K562 (cell line): ENCODE data around the gene FGF22. TPM values are rescaled to one million over a fixed set of nuclear protein-coding genes. Genes with fewer than 3 reads are reported as not detected.
A peak's percentile ranks its signal among the peaks of the same experiment; 100 is the strongest.

Source experiments
- ATAC-seq: fragments of 200-7000 bp; cut with Tn5 transposase; 3 replicates; pipeline ENCODE4 v1.9.1; 2020; ENCODE audit warnings: moderate library complexity
- BruUV-seq: library from RNA; stranded (reverse); fragments of 400-500 nt; replicated peaks from 2 replicates; lab custom pipeline; 2021; lab: Mats Ljungman, UMichigan
- CTCF ChIA-PET: fragments of 300-600 bp; formaldehyde crosslinking; extraction: SDS; loops from one replicate; lab custom pipeline; 2021; ENCODE audit warnings: low intra/inter-chr PET ratio; lab: Yijun Ruan, JAX
- POLR2A ChIA-PET: fragments of 300-600, 350-650 bp; sonication (Branson Sonifier 250); formaldehyde crosslinking; extraction: SDS; loops from one replicate; lab custom pipeline; 2021; ENCODE audit warnings: antibody characterized with exemption, inconsistent platforms; lab: Yijun Ruan, JAX
- DNase-seq, 4 experiments: peaks; one replicate each; pipeline versions ENCODE4 v3.0.0 to v3.0.0-alpha.2; 2011 to 2018; ENCODE audit warnings: low spot score in 3 of 4, mixed read lengths in 3 of 4; ENCODE audit errors: extremely low read depth in 1 of 4
- FAIRE-seq: peaks from 2 replicates; lab custom pipeline; 2011; peaks lifted over from hg19 to GRCh38; lab: Jason Lieb, UNC
- H2AFZ ChIP-seq: 2 replicates; pipeline ENCODE4 v1.6.0; 2011; ENCODE audit warnings: low read depth, low read length, control low read depth, inconsistent platforms
- H3K27ac ChIP-seq: fragments of 200-600 bp; 3 replicates; pipeline ENCODE4 v1.8.0; 2011; ENCODE audit warnings: low read depth, mild to moderate bottlenecking, control low read depth, inconsistent platforms, low read length, moderate library complexity, mixed read lengths; ENCODE audit errors: extremely low read depth
- H3K27me3 ChIP-seq, 2 experiments: fragments of 300-600 bp in 1 of 2; 2 replicates in 1 of 2; 3 replicates in 1 of 2; pipeline versions ENCODE4 v1.6.0 to v1.8.0; 2011; ENCODE audit warnings: inconsistent platforms in 2 of 2, low read length in 2 of 2, mild to moderate bottlenecking in 1 of 2, mixed read lengths in 1 of 2, moderate library complexity in 1 of 2; ENCODE audit not compliant: control insufficient read depth in 2 of 2, insufficient read depth in 2 of 2
- H3K36me3 ChIP-seq: fragments of 300-600 bp; 3 replicates; pipeline ENCODE4 v1.8.0; 2011; ENCODE audit warnings: mild to moderate bottlenecking, low read length, inconsistent platforms; ENCODE audit not compliant: control insufficient read depth, insufficient read depth
- H3K4me1 ChIP-seq, 2 experiments: fragments of 200-600 bp in 1 of 2; replicated peaks in 1 of 2; 2 replicates in 1 of 2; 3 replicates in 1 of 2; pipeline versions ENCODE4 v1.5.1 to v1.8.0; 2011; ENCODE audit warnings: inconsistent platforms in 2 of 2, low read length in 2 of 2, mild to moderate bottlenecking in 1 of 2, mixed read lengths in 1 of 2, moderate library complexity in 1 of 2; ENCODE audit not compliant: control insufficient read depth in 2 of 2, insufficient read depth in 2 of 2
- H3K4me2 ChIP-seq: 2 replicates; pipeline ENCODE4 v1.6.1; 2011; ENCODE audit warnings: low read length, control low read depth, inconsistent platforms, mixed read lengths; ENCODE audit not compliant: insufficient read depth
- H3K4me3 ChIP-seq: fragments of 200-600 bp; sonication (generic), shearing (Covaris generic); 2 replicates; pipeline ENCODE4 v1.5.1; 2016; ENCODE audit warnings: control low read depth, inconsistent platforms
- H3K79me2 ChIP-seq: fragments of 200-600 bp; 3 replicates; pipeline ENCODE4 v1.8.0; 2011; ENCODE audit warnings: low read length, inconsistent platforms; ENCODE audit not compliant: control insufficient read depth, insufficient read depth
- H3K9ac ChIP-seq, 2 experiments: 2 replicates each; pipeline versions ENCODE4 v1.6.0 to v1.6.1; 2011; ENCODE audit warnings: low read depth in 2 of 2, low read length in 2 of 2, control low read depth in 1 of 2, inconsistent platforms in 1 of 2, mild to moderate bottlenecking in 1 of 2, mixed read lengths in 1 of 2; ENCODE audit not compliant: insufficient read depth in 1 of 2
- H3K9me1 ChIP-seq: one replicate; pipeline ENCODE4 v1.6.0; 2011; ENCODE audit warnings: inconsistent platforms, mild to moderate bottlenecking, low read length, moderate library complexity; ENCODE audit not compliant: control insufficient read depth, insufficient read depth
- H3K9me3 ChIP-seq: replicated peaks from 2 replicates; pipeline ENCODE4 v1.5.1; 2011; ENCODE audit warnings: low read depth, low read length, inconsistent platforms; ENCODE audit not compliant: control insufficient read depth, insufficient read depth
- H4K20me1 ChIP-seq: replicated peaks from 2 replicates; pipeline ENCODE4 v1.6.1; 2011; ENCODE audit warnings: low read length, inconsistent platforms, mixed read lengths; ENCODE audit not compliant: control insufficient read depth, insufficient read depth
- CXXC5 ChIP-seq: fragments of 250-450 bp; sonication (Bioruptor Pico); IDR thresholded peaks from 2 replicates; pipeline ENCODE4 v1.8.0; 2022; ENCODE audit warnings: inconsistent platforms, mild to moderate bottlenecking, moderate library complexity
- E2F1 ChIP-seq: sonication (generic); formaldehyde crosslinking; IDR thresholded peaks from 2 replicates; pipeline ENCODE4 v1.8.1; 2023; ENCODE audit warnings: mild to moderate bottlenecking, missing genetic modification reagents, moderate library complexity
- HDAC1 ChIP-seq, 2 experiments: fragments of 450-650 bp; IDR thresholded peaks; 2 replicates each; pipeline ENCODE4 v1.6.1; 2016 to 2017; ENCODE audit warnings: inconsistent platforms in 1 of 2, mild to moderate bottlenecking in 1 of 2, moderate library complexity in 1 of 2
- HDAC6 ChIP-seq: IDR thresholded peaks from 2 replicates; pipeline ENCODE4 v1.6.1; 2012; ENCODE audit warnings: low read depth, mild to moderate bottlenecking, control low read depth, inconsistent platforms, low read length, moderate library complexity
- NR2C1 ChIP-seq, 2 experiments: fragments of 450-650 bp; IDR thresholded peaks; 2 replicates each; pipeline ENCODE4 v1.6.1; 2017; ENCODE audit warnings: mild to moderate bottlenecking in 2 of 2, antibody characterized with exemption in 1 of 2, inconsistent platforms in 1 of 2, missing compliant biosample characterization in 1 of 2, missing genetic modification characterization in 1 of 2
- POLR2AphosphoS5 ChIP-seq: IDR thresholded peaks from 2 replicates; pipeline ENCODE4 v1.6.1; 2011; ENCODE audit warnings: mild to moderate bottlenecking, low read depth, low read length, moderate library complexity; ENCODE audit not compliant: control insufficient read depth, insufficient read depth
- POLR3A ChIP-seq: IDR thresholded peaks from 2 replicates; pipeline ENCODE4 v1.6.1; 2011; ENCODE audit warnings: borderline replicate concordance, mild to moderate bottlenecking, moderate library complexity; ENCODE audit not compliant: insufficient read length, insufficient read depth; ENCODE audit errors: extremely low read depth
- PYGO2 ChIP-seq: fragments of 450-650 bp; IDR thresholded peaks from 2 replicates; pipeline ENCODE4 v1.6.1; 2016; ENCODE audit warnings: mild to moderate bottlenecking, missing genetic modification characterization, moderate library complexity, missing compliant biosample characterization
- RBM17 ChIP-seq: fragments of 200-400 bp; formaldehyde crosslinking; IDR thresholded peaks from 2 replicates; pipeline ENCODE4 v1.6.1; 2017; ENCODE audit warnings: low read depth, mild to moderate bottlenecking, low read length, borderline replicate concordance
- SPI1 ChIP-seq: IDR thresholded peaks from 2 replicates; pipeline ENCODE4 v1.6.1; 2011; ENCODE audit warnings: low read depth, low read length, control low read depth, borderline replicate concordance
- SRSF9 ChIP-seq: fragments of 200-400 bp; formaldehyde crosslinking; IDR thresholded peaks from 2 replicates; pipeline ENCODE4 v1.6.1; 2017; ENCODE audit warnings: low read depth, low read length, borderline replicate concordance
- ZNF232 ChIP-seq: sonication (generic); formaldehyde crosslinking; IDR thresholded peaks from 2 replicates; pipeline ENCODE4 v1.8.0; 2022; ENCODE audit warnings: mild to moderate bottlenecking, missing genetic modification reagents
- ZNF24 ChIP-seq: fragments of 450-650 bp; IDR thresholded peaks from 2 replicates; pipeline ENCODE4 v1.6.1; 2016
- ZNF263 ChIP-seq: sonication (generic); formaldehyde crosslinking; IDR thresholded peaks from 2 replicates; pipeline ENCODE4 v1.8.0; 2022; ENCODE audit warnings: mild to moderate bottlenecking, missing genetic modification reagents, borderline replicate concordance
- ZNF584 ChIP-seq: fragments of 200-800 bp; sonication (Bioruptor generic); IDR thresholded peaks from 2 replicates; pipeline ENCODE4 v1.6.1; 2016; ENCODE audit warnings: low read depth, mild to moderate bottlenecking, missing genetic modification characterization, missing compliant biosample characterization
- ZNF668 ChIP-seq: fragments of 250-450 bp; sonication (Bioruptor Pico); IDR thresholded peaks from 2 replicates; pipeline ENCODE4 v1.8.0; 2022; ENCODE audit warnings: mild to moderate bottlenecking, inconsistent platforms
- ZSCAN32 ChIP-seq: fragments of 450-650 bp; formaldehyde crosslinking; IDR thresholded peaks from 2 replicates; pipeline ENCODE4 v1.4.0; 2020; ENCODE audit warnings: mild to moderate bottlenecking, moderate library complexity
- WGBS: fragments of 100-300 bp; shearing (Covaris generic); methylation state at CpG from one replicate; pipeline ENCODE4 v1.1.6; 2016; ENCODE audit warnings: low coverage, mixed read lengths; ENCODE audit not compliant: insufficient coverage; ENCODE audit errors: missing lambda C conversion rate; 5-methylcytosine and 5-hydroxymethylcytosine counted together
- in situ Hi-C: fragments of 300-500 bp; cut with MboI; formaldehyde crosslinking; loops from 4 replicates; pipeline ENCODE4 v1.15.0; 2018; ENCODE audit warnings: inconsistent platforms, mixed read lengths
- intact Hi-C: fragments of 100-400 bp; cut with micrococcal nuclease; formaldehyde crosslinking; loops from 2 replicates; pipeline ENCODE4 v1.14.2; 2022
- polyA plus RNA-seq, 8 experiments: library from polyadenylated mRNA; depleted of rRNA in 4 of 8; stranded (reverse) in 5 of 8; unstranded in 3 of 8; fragments of >200 nt; fragmentation: Nextera tagmentation in 2 of 8; fragmentation: Illumina TruSeq in 1 of 8; extraction: Ambion mirVana in 2 of 8; extraction: Trizol in 1 of 8; gene quantifications; 2 replicates each; pipeline versions ENCODE4 v1.2.1 to v1.2.3, GENCODE V29; 2011 to 2014; ENCODE audit warnings: inconsistent platforms in 1 of 8, missing spikeins in 1 of 8
- total RNA-seq, 7 experiments: library from RNA; depleted of rRNA in 6 of 7; stranded (reverse); fragments of >200 nt in 6 of 7; fragmentation: Illumina TruSeq in 2 of 7; extraction: Trizol in 2 of 7; gene quantifications; 2 replicates each; pipeline versions ENCODE4 v1.2.1 to v1.2.3, GENCODE V29; 2011 to 2021; ENCODE audit warnings: low replicate concordance in 1 of 7
- TF ChIP-seq, protein P1 (sequence below): fragments of 250-450 bp; sonication (Bioruptor Pico); IDR thresholded peaks from 2 replicates; pipeline ENCODE4 v1.8.0; 2022; ENCODE audit warnings: moderate library complexity, mild to moderate bottlenecking, inconsistent platforms
- TF ChIP-seq, protein P2 (sequence below): fragments of 250-450 bp; sonication (Bioruptor Pico); IDR thresholded peaks from 2 replicates; pipeline ENCODE4 v1.8.0; 2021; ENCODE audit warnings: borderline replicate concordance, mild to moderate bottlenecking, moderate library complexity; ENCODE audit not compliant: poor library complexity, severe bottlenecking

FGF22 gene
- total and polyA plus RNA-seq, 9 of the 15 experiments (the other 6 are each of a cell fraction or from before 2014, with no cell fraction given) = 0.14 to 2.2 (median 0.86) TPM; not detected in 4

DNA sequence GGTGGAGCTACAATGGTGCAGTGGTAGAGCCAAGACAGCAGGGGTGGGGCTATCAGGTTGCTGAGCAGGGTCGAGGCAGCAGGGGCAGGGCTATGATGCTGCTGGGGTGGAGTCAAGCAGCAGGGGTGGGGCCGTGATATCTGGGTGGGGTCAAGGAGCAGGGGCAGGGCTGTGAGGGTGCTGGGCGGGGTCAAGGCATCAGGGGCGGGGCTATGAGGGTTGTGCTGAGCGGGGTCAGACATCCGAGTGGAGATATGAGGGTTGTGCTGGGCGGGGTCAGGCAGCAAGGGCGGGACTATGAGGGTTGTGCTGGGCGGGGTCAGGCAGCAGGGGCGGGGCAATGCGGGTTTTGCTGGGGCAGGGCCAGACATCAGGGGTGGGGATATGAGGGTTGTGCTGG lies 35.3 kb upstream of the FGF22 start:
- Histone ChIP-seq H3K4me2 (no peak overlapping the region), H3K27ac (no peak overlapping the region), H3K27me3 (no peaks in the 10 kb centered on the region), H3K79me2 (no peaks in the 10 kb centered on the region), H4K20me1 (no peaks in the 10 kb centered on the region), H3K9me1 (no peaks in the 10 kb centered on the region), H3K4me3 (no peak overlapping the region), H3K4me1 (peaks cover 0 to 51% of the 10 kb centered on the region in 2 experiments; a peak in 2 of 5 replicates), H3K9me3 (peaks cover 2% of the 10 kb centered on the region; the same call in 1 of the 2 replicates), H3K9ac (no peak overlapping the region), H2AFZ (no peak overlapping the region), H3K36me3 (no peaks in the 10 kb centered on the region)
- BruUV-seq = no TSS peak
- POLR2A ChIA-PET = interaction anchor here (0.5 to 1.0 kb wide), 3 partner anchors 11 to 119 kb away, joined by 3 to 8 read pairs (median 3); no protein-coding TSS in a partner anchor
- in situ Hi-C loops = no loop called here
- TF ChIP-seq CXXC5 (no peak), ZNF584 (CRISPR knock-in tag) (no peak), ZNF263 (CRISPR knock-in tag) (no peak), POLR3A (no peak), E2F1 (CRISPR knock-in tag) (no peak), NR2C1 (IDR thresholded peaks at IDR 0.05) (no peak), NR2C1 (tag; IDR thresholded peaks at IDR 0.05) (no peak), ZNF232 (CRISPR knock-in tag) (no peak), PYGO2 (no peak), ZSCAN32 (CRISPR knock-in tag) (no peak), ZNF24 (no peak), HDAC1 (IDR thresholded peaks at IDR 0.05) (no peak), RBM17 (no peak), POLR2AphosphoS5 (no peak), SPI1 (no peak), HDAC6 (no peak), ZNF668 (CRISPR knock-in tag) (no peak), SRSF9 (no peak)
- TF ChIP-seq, protein P1, sequence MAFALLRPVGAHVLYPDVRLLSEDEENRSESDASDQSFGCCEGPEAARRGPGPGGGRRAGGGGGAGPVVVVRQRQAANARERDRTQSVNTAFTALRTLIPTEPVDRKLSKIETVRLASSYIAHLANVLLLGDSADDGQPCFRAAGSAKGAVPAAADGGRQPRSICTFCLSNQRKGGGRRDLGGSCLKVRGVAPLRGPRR (CRISPR knock-in tag) = no peak
- TF ChIP-seq, protein P2, sequence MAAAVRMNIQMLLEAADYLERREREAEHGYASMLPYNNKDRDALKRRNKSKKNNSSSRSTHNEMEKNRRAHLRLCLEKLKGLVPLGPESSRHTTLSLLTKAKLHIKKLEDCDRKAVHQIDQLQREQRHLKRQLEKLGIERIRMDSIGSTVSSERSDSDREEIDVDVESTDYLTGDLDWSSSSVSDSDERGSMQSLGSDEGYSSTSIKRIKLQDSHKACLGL (CRISPR knock-in tag) = no peak
- CTCF ChIA-PET = interaction anchor here (0.6 kb wide), 1 partner anchor 312 kb away, joined by 3 read pairs; the partner anchor contains the start of gene KISS1R
- intact Hi-C loops = loop anchor here (2.0 kb wide), 2 partner anchors 30 to 54 kb away; no protein-coding TSS in a partner anchor
- ATAC-seq (peak; percentile 96), DNase-seq (peak; percentile 76 to 86 (median 82)), FAIRE-seq (peak; percentile 75)
- WGBS = 2% methylated on average over 4 of the region's 11 CpGs
